ENCODE data around the gene POMP. TPM values are rescaled to one million over a fixed set of nuclear protein-coding genes. Genes with fewer than 3 reads are reported as not detected.

POMP gene
- total RNA-seq, 1 donor from 2014 or later, result 113 TPM

DNA sequence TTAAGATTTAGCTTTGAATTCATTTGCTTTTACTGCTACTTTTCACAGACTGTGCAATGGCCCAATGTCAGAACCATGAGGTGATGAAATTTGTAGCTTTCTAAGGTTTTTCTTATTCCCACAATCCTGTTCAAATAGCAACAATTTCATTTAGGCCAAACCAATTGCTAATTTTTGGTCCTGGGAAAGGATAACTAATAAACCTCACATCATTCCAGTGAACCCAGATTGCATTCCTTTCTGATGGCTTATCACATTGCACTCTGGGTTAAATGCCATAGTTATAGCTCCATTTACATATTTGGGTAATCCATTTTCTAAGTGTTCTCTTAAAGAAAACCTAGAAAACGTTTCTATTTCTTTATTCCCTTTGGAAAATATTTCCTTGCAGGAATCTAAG lies 22.9 kb upstream of the POMP start:
- no peak for DNase-seq (ENCODE audit: missing footprints)
- no peak for ATAC-seq
- intact Hi-C loops (cut with DNase I), result loop anchor here (1.0 to 5.0 kb wide), 4 partner anchors 103 to 499 kb away; partner anchors contain the start of genes FLT1 and PAN3

- DNase-seq (ENCODE audit: missing footprints), result no peak
- ATAC-seq, result peak; percentile 72
- intact Hi-C loops (cut with DNase I), result loop anchor here (1.0 to 5.0 kb wide), 4 partner anchors 104 to 499 kb away; partner anchors contain the start of genes FLT1 and PAN3
These were observed 22.1 kb upstream of the POMP start for GRCh38 chr13:28636677-28637317.

DNA sequence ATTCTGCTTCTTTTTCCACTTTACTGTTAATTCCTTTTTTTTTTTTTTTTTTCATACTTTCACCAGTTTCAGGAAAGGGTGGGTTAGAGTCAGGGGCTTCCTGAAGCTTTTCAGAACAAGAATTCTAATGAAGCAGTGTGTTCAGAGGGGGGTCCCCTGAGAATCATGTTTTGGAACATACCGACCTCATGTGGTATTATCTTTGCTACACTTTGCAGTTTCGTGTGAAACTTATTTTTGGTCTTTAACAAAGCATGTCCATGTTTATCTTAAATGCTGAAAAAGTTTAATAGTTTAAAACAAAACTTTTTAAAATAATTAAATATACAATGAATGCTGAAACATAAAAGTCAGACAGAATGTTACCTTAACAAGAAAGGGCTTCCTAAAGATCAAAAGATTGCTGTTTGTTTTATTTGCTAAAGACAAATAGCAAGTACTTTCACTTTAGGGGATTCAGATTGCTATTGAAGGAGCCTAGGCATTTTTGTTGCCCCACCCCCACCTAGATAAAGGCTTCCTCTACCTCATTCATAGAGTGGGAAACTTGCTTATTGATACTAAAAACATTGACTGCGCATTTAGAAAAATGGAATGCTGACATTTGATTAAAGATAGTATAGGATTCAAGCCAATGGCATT lies 21.1 kb upstream of the POMP start:
- no peak for DNase-seq (ENCODE audit: missing footprints)
- intact Hi-C loops (cut with DNase I), result loop anchor here (2.0 to 5.0 kb wide), 3 partner anchors 105 to 501 kb away; partner anchors contain the start of genes FLT1 and PAN3
- no peak for ATAC-seq

- intact Hi-C loops (cut with DNase I), result loop anchor here (5.0 kb wide), 2 partner anchors 141 to 501 kb away; partner anchors contain the start of genes FLT1 and PAN3
- no peak for ATAC-seq
- no peak for DNase-seq (ENCODE audit: missing footprints)
These were observed 20.2 kb upstream of the POMP start for GRCh38 chr13:28638756-28639155.

DNA sequence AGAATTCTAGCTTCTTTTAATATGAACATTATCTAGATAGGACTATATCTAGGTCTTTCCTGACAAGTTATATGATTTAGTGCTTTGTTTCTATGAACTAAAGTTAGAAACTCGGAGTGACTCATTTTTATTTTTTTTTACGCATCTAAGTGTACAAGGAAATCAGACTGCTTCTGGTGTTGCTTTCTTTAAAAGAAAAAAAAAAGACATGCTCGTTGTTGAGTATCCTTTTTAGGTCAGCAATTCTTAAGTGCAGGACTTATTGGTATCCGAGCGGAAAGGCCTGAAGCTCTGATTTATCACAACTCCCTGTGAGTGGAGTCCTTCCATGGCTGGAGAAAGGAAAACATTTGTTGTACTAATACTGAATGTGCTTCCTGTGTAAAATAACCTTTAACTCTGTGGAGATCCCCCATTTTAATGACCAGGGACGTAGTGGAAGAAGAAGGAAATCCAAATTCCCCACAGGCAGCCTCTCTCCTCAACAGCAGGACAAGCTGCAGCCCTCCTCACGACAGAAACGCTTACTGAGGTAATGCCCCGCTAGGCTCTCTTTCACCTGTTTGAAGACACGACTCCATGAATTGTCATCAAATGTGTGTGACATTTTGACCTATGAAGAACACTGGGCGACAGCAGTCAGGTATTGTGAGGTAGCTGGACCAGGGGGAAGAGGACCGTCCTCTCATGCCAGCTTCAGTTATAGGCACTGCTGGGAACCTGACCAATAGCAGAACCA lies 17.9 kb upstream of the POMP start:
- no peak for DNase-seq (ENCODE audit: missing footprints)
- intact Hi-C loops (cut with DNase I), result no loop called here

GRCh38 chr13:28641600-28641926 lies 17.4 kb upstream of the POMP start:
- ATAC-seq (no peak), DNase-seq (ENCODE audit: missing footprints) (no peak)
- intact Hi-C loops (cut with DNase I), result no loop called here

More for the DNA sequence above, 17.9 kb upstream of the POMP start:
- ATAC-seq, result no peak

DNA sequence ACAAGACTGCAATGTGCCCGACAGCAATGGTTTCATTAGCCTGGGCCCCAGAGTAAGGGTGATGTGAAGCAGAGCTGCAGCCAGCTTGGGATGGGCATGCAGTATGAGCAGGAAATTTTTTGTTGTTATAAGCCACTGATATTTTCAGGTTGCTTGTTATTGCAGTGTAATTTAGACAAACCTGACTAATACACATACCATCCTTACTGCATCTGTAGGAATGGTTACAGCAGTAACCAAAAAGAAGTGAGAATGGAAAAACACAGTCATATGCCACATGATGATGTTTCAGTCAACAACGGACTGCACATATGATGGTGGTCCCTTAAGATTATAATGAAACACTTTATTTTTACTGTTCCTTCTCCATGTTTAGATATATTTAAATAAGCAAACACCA lies 8.6 kb upstream of the POMP start:
- DNase-seq (ENCODE audit: missing footprints) (no peak), ATAC-seq (no peak)
- intact Hi-C loops (cut with DNase I), result loop anchor here (10.0 kb wide), 1 partner anchor 245 kb away; no protein-coding TSS in a partner anchor

DNA sequence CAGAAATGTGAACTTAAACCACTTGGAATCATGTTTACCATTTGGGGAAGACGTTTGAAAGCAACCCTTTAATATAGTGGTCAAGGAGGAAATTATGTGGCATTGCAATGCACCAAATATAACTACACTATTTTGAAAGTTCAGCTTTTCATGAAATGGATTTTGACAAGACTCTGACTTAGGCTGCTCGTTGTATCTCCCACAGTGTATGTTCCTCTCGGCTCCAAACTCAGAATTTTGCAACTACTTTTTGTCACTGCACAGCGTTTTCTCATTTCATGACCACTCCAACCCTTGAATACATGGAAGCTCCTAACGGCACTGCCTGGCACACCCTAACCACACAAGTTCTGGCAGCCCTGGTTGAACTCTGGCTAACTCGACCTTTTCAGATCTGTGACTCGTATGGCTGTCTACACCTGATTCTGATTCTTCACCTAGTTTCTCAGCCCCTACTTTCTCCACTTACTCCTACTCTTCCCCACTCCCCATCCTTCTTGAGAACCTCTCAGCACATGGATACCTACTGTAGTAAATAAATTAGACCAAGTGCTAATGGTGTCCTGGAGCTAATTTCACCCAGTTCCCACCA lies 7.0 kb upstream of the POMP start:
- ATAC-seq, result no peak
- intact Hi-C loops (cut with DNase I), result loop anchor here (10.0 kb wide), 1 partner anchor 247 kb away; no protein-coding TSS in a partner anchor
- DNase-seq (ENCODE audit: missing footprints), result no peak

DNA sequence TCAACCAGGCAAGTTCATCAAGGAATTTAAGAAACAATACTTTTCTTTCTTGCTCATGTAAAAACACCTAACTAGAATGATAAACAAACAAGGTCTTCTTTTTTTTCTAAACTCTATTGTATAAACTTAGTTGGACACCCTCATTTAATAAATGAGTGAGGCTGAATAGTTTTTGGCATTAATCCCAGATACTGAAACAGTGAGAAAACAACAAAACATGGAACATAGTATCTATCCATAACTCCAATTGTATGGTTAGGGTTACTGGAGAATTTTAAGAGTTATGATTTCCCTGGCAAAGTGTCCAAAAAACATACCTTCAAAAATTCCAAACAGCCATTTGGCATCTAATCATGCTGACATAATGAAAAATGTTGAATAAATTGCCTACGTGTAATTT lies 5.8 kb upstream of the POMP start:
- ATAC-seq (no peak), DNase-seq (ENCODE audit: missing footprints) (no peak)
- intact Hi-C loops (cut with DNase I), result loop anchor here (10.0 kb wide), 1 partner anchor 248 kb away; no protein-coding TSS in a partner anchor

GRCh38 chr13:28654276-28654675 lies 4.7 kb upstream of the POMP start:
- DNase-seq (ENCODE audit: missing footprints) (no peak), ATAC-seq (no peak)
- intact Hi-C loops (cut with DNase I), result loop anchor here (10.0 kb wide), 1 partner anchor 249 kb away; no protein-coding TSS in a partner anchor

GRCh38 chr13:28655561-28655960 lies 3.4 kb upstream of the POMP start:
- ATAC-seq (no peak), DNase-seq (ENCODE audit: missing footprints) (no peak)
- intact Hi-C loops (cut with DNase I), result loop anchor here (5.0 to 10.0 kb wide), 3 partner anchors 62 to 333 kb away; partner anchors contain the start of gene SLC46A3

DNA sequence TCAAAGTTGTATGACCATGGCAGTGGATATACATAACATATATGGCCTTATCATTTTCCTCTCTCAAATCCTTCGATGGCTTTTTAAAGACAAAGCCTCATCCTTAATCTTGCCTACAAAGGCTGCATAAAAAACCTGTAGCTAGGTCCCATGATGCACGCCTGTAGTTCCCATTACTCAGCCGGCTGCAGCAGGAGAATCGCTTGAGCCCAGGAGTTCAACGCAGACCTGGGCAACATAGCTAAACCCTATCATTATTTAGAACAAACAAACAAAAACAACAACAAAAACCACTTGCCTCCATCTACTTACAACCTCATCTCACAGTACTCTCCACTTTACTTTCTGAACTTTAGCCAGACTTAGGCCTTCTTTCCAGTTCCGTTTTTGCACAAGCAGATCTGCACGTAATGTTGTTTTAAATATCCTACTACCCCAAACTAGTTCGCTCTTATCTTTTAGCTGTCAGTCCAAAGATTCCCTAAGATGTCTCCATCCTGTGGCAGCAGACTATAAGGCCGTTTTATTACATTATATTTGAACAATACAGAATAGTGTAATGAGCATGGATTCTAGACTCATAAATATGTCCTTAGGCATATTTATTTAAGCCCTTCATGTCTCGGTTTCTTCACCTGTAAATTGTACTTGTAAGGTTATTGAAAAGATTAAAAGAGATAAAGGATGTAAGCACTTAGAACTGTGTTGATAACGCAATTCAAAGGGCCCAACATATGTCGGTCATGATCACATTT lies 969 bp upstream of the POMP start:
- intact Hi-C loops (cut with DNase I), result loop anchor here (2.0 to 10.0 kb wide), 5 partner anchors 59 to 336 kb away; partner anchors contain the start of genes FLT1 and SLC46A3
- DNase-seq (ENCODE audit: missing footprints) (no peak), ATAC-seq (peak; percentile 19)

DNA sequence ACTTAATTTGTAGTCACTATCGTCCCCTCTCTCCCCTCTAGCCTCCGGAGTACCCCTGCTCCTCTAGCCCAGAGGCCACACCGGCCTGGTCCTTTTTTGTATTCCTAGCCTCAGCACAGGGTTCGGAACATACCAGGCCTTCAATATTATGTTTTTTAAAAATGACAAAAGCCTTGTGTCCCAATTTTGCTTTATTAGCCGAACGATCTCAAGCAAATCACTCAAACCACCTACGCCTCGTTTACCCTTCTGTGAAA lies 463 bp upstream of the POMP start:
- intact Hi-C loops (cut with DNase I), result loop anchor here (2.0 to 10.0 kb wide), 4 partner anchors 59 to 336 kb away; partner anchors contain the start of genes FLT1 and SLC46A3
- peak; percentile 23 for ATAC-seq
- DNase-seq (ENCODE audit: missing footprints), result no peak

DNA sequence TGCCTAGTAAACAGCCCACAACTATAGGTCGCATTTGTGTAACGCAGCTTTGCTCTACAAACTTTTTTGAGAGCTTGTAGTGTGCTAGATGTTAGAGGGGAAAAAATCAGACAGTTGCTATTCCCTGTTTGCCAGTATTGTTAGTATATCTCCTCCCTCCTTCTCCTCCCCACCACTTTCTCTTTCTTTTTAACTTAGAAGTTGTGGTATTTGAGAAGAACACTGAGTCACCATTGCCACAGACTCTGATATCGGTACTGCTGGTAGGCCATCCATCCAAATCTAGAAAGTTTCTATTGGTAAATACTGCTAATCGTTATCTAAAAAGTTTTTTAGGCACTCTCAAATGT lies 666 bp downstream of the POMP start:
- ATAC-seq, result no peak
- intact Hi-C loops (cut with DNase I), result loop anchor here (2.0 to 10.0 kb wide), 4 partner anchors 58 to 337 kb away; partner anchors contain the start of genes FLT1 and SLC46A3

DNA sequence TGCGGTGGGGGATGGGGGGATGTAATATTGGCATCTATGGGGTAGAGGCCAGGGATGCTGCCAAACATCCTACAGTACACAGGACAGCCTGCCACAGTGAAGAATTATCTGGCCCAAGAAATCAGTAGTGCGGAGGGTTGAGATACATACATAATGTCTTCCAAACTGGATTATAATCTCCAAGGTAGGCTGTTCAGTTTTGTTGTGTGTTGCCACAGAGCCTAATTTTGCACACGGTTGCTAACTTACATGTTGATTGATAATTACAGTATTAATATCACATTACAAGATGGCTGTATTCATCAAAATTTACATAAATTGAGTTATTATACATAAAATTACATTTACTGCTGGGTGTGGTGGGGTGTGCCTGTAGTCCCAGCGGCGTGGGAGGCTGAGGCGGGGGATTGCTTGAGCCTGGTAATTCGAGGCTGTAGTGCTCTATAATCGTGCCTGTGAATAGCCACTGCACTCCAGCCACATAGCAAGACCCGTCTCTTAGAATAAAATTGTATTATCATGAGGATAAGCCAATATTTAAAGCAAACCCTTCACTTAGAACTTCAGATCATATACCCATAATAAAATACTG lies 8.1 kb downstream of the POMP start:
- ATAC-seq (no peak), DNase-seq (ENCODE audit: missing footprints) (no peak)
- intact Hi-C loops (cut with DNase I), result no loop called here

More for the DNA sequence above, 666 bp downstream of the POMP start:
- no peak for DNase-seq (ENCODE audit: missing footprints)

DNA sequence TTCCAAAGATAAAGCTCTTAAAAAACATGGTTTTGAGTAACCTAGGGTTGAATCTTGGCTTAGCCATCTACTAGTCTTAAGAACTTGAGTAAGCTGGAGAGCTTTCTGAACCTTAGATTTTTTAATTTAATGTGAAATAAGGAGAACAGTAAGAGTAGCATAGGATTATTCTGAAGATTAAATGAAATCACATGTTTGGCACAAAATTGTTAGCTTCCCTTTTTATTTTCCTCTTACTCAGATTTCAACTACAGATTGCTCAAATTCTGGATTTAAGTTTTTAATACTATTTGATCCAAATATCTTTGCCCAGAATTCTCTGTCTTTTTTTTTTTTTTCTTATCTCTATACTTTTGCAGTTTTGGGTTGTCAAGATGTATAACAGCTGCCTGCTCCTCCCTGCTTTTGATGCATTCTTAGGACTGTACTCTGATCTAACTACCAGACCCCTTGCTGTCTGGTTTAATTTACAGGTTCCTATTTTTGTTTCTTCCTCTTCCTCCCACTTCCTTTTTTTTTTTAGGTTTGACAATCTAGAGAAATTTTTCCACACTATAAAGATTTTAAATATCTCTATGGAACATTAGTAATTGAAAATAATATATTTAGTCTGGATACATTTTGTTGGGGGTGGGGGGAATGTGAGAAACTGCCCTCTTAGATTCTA lies 12.3 kb downstream of the POMP start:
- intact Hi-C loops (cut with DNase I), result no loop called here
- ATAC-seq (no peak), DNase-seq (ENCODE audit: missing footprints) (no peak)

DNA sequence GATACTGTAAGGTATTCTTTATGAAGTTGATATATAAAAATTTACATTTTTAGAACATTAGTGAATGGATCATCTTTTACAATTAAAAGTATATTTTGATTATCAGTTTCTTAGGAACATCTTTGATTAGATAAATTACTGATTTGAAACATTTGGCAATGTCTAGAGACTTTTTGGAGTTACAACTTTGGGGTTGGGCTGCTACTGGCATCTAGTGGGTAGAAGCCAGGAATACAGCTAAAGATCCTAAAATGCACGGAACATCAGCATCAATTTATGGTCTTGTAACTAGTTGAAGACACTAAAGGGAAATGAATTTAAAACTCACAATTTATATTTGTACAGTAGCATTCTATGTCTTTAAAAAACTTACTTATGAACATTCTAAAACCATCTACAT lies 19.9 kb downstream of the POMP start:
- no peak for DNase-seq (ENCODE audit: missing footprints)
- no peak for ATAC-seq
- intact Hi-C loops (cut with DNase I), result no loop called here

GRCh38 chr13:28679628-28680027 lies 20.7 kb downstream of the POMP start:
- ATAC-seq (no peak), DNase-seq (ENCODE audit: missing footprints) (no peak)
- intact Hi-C loops (cut with DNase I), result no loop called here

Measured in Right ventricle myocardium inferior (tissue), 1 donor.